Hippocampal formation (tissue), 2 donors: Measurements from ENCODE around the gene ZDHHC6.
"Not testable (repeated sequence)": the region's sequence is repeated elsewhere in the genome, so short reads cannot be mapped to it uniquely, and the experiment has no call there.

Source experiments
- DNase-seq, 2 donors: peaks; one replicate each; lab custom pipeline; 2025; lab: John Stamatoyannopoulos, UW

The ZDHHC6 gene

GRCh38 chr10:112442063-112442462 lies 4.7 kb downstream of the ZDHHC6 start:
- DNase-seq, result no peak

GRCh38 chr10:112441520-112441919 lies 5.2 kb downstream of the ZDHHC6 start:
- no peak for DNase-seq

- no peak for DNase-seq
Measured at GRCh38 chr10:112438356-112438755, 8.4 kb downstream of the ZDHHC6 start.

GRCh38 chr10:112434988-112435619 lies 11.6 kb downstream of the ZDHHC6 start:
- peak in 1 of 2 donors; percentile 10 for DNase-seq

GRCh38 chr10:112433136-112433535 lies 13.6 kb downstream of the ZDHHC6 start:
- DNase-seq, result no peak

- DNase-seq, result no peak
Measured at GRCh38 chr10:112429654-112430230, 17.0 kb downstream of the ZDHHC6 start.

- DNase-seq, result no peak
Measured at GRCh38 chr10:112429147-112429546, 17.6 kb downstream of the ZDHHC6 start.

- no peak for DNase-seq
Measured at GRCh38 chr10:112426111-112426510, 20.6 kb downstream of the ZDHHC6 start.

- no peak for DNase-seq
Measured at GRCh38 chr10:112424651-112425050, 22.1 kb downstream of the ZDHHC6 start.

GRCh38 chr10:112421731-112422130 lies 25.0 kb downstream of the ZDHHC6 start:
- no peak for DNase-seq

- no peak for DNase-seq
Measured at GRCh38 chr10:112412696-112413095, 34.0 kb downstream of the ZDHHC6 start.

- no peak for DNase-seq
Measured at GRCh38 chr10:112409755-112410154, 37.0 kb downstream of the ZDHHC6 start.

GRCh38 chr10:112409299-112409698 lies 37.4 kb downstream of the ZDHHC6 start:
- no peak for DNase-seq

GRCh38 chr10:112407696-112408095 lies 39.0 kb downstream of the ZDHHC6 start:
- DNase-seq, result no peak

GRCh38 chr10:112406806-112407205 lies 39.9 kb downstream of the ZDHHC6 start:
- DNase-seq, result not testable (repeated sequence)

- no peak for DNase-seq
Measured at GRCh38 chr10:112404617-112405016, 42.1 kb downstream of the ZDHHC6 start.

- DNase-seq, result no peak
Measured at GRCh38 chr10:112402917-112403316, 43.8 kb downstream of the ZDHHC6 start.

GRCh38 chr10:112397592-112397991 lies 49.1 kb downstream of the ZDHHC6 start:
- DNase-seq, result no peak

- no peak for DNase-seq
Measured at GRCh38 chr10:112395809-112396530, 50.7 kb downstream of the ZDHHC6 start.

GRCh38 chr10:112394475-112394875 lies 52.2 kb downstream of the ZDHHC6 start:
- no peak for DNase-seq

- no peak for DNase-seq
Measured at GRCh38 chr10:112393827-112394226, 52.9 kb downstream of the ZDHHC6 start.

- DNase-seq, result no peak
Measured at GRCh38 chr10:112393341-112393740, 53.4 kb downstream of the ZDHHC6 start.

- DNase-seq, result no peak
Measured at GRCh38 chr10:112390125-112390703, 56.5 kb downstream of the ZDHHC6 start.
